Transverse colon (tissue), 1 donor: ENCODE results near the gene HSPA6.

ENCODE experiments used
- EP300 ChIP-seq: sonication (generic); formaldehyde crosslinking; IDR thresholded peaks from one replicate; pipeline ENCODE4 v1.6.1; 2017; ENCODE audit warnings: antibody characterized with exemption, low read depth
- POLR2A ChIP-seq: fragments of 450-650 bp; IDR thresholded peaks from one replicate; pipeline ENCODE4 v1.6.1; 2016; ENCODE audit warnings: antibody characterized with exemption, mild to moderate bottlenecking, moderate library complexity

DNA sequence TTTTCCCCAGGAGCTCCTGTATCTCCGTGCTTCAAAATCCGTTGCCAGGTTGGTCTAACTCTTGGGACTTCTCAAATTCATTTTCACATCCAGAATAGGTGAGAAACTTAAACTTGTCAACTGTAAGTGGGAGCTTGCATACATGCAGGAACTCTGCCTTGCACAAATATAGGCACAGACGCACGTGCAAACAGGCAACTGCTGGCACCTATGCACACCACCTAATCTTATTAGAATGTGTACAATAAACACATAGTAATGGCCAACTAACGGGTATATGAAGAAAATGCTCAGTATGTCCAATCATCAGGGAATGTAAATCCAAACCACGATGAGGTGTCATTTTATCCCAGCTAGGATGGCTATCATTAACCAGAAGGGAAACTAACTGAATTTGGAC, 41.7 kb upstream of the HSPA6 start:
- no peak for TF ChIP-seq EP300
- no peak for TF ChIP-seq POLR2A
